Measurements from ENCODE around the gene USH1G.

USH1G gene

DNA sequence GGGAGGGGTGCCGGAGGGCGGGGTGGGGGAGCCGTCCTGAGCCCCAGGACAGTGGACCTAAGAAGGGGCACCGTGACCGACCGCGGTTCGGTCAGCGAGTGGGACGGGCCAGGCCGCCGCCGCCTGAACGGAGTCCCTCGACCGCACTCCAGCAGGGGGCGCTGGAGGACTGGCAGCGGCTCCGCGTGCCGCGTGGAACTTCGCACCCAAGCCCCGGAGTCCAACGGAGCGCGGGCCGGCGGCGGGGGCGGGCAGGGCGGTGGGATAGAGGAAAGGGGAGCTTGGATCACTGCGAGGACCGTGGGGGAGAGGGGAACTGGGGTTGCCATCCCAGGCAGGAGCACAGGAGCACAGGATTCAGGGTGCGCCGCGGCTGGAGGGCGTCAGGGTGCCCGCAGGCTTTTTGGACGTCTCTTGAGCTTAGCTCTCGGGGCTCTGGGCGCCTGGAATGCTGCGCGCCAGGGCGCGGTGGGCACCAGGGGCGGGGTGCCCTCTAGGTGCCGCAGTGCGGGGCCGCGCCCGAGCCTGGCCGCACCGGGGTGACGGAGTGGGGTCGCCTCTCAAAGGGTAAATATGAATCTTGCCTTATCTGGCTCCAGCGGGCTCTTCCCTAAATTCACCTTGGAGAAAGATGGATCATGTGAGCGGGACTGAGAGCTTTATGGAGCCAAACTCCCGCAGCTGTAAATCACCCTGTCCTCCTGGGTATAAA is 639 bp upstream of the USH1G start:
- DNase-seq (ENCODE audit: low spot score) (no peak), ATAC-seq (ENCODE audit: low read depth) (peak; percentile 55)
- Histone ChIP-seq H3K36me3 (ENCODE audit: low read depth) (no peaks in the 10 kb centered on the region), H3K4me1 (ENCODE audit: insufficient read depth, poor library complexity, severe bottlenecking) (peaks cover 3% of the 10 kb centered on the region), H3K4me3 (ENCODE audit: severe bottlenecking) (peak overlapping the region; percentile 38), H3K27me3 (ENCODE audit: insufficient read depth, poor library complexity, severe bottlenecking) (peaks cover 25% of the 10 kb centered on the region), H3K27ac (ENCODE audit: poor library complexity, severe bottlenecking) (no peak overlapping the region), H3K9me3 (ENCODE audit: severe bottlenecking) (no peaks in the 10 kb centered on the region)
- TF ChIP-seq, protein P1, sequence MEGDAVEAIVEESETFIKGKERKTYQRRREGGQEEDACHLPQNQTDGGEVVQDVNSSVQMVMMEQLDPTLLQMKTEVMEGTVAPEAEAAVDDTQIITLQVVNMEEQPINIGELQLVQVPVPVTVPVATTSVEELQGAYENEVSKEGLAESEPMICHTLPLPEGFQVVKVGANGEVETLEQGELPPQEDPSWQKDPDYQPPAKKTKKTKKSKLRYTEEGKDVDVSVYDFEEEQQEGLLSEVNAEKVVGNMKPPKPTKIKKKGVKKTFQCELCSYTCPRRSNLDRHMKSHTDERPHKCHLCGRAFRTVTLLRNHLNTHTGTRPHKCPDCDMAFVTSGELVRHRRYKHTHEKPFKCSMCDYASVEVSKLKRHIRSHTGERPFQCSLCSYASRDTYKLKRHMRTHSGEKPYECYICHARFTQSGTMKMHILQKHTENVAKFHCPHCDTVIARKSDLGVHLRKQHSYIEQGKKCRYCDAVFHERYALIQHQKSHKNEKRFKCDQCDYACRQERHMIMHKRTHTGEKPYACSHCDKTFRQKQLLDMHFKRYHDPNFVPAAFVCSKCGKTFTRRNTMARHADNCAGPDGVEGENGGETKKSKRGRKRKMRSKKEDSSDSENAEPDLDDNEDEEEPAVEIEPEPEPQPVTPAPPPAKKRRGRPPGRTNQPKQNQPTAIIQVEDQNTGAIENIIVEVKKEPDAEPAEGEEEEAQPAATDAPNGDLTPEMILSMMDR (IDR thresholded peaks at IDR 0.05; ENCODE audit: poor library complexity, severe bottlenecking): peak; percentile 97

DNA sequence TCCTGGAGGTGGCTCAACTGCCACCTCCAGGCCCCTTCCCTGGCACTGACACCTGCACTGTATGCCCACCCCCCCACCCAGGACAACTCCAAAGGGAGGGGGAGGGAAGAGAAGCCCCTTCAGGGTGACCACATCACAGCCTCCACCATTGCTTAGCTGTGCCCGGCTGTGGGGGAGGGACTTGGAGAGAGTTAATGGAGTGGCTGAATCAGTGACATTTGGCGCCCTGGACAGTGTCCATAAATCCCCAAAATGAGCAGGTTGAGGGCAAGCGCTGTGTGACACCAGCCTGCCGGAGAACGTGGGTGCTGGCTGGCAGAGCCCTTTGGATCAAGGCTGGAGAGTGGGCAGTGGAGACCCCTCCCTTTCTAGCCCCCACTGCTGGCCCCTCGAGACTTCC is 883 bp downstream of the USH1G start:
- ATAC-seq (ENCODE audit: low read depth) (no peak), DNase-seq (ENCODE audit: low spot score) (no peak)
- H3K4me1 ChIP-seq (ENCODE audit: insufficient read depth, poor library complexity, severe bottlenecking): peaks cover 3% of the 10 kb centered on the region
- peaks cover 25% of the 10 kb centered on the region for H3K27me3 ChIP-seq (ENCODE audit: insufficient read depth, poor library complexity, severe bottlenecking)
- TF ChIP-seq, protein P1 (IDR thresholded peaks at IDR 0.05; ENCODE audit: poor library complexity, severe bottlenecking): no peak
- H3K27ac ChIP-seq (ENCODE audit: poor library complexity, severe bottlenecking): no peak overlapping the region
- no peaks in the 10 kb centered on the region for H3K36me3 ChIP-seq (ENCODE audit: low read depth)
- H3K4me3 ChIP-seq (ENCODE audit: severe bottlenecking): peak overlapping the region; percentile 38
- no peaks in the 10 kb centered on the region for H3K9me3 ChIP-seq (ENCODE audit: severe bottlenecking)

DNA sequence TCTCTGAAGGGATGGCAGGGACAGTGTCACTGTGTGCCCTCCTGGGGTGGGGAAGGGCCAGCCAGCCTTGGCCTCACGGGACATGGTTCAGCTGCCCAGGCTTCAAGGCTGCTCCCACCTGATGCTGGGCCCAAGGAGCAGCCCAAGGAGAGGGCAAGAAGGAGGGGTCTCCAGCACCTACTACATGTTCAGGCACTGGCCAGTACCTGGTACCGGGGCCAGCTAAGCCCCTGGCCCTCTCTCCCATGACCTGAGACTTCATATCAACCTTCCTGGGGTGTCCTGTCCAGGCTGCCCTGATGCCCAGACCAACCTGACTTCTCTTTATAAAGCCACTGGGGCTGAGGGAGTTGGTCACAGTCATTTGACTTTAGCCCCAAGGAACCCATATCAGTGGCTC is 1.3 kb downstream of the USH1G start:
- H3K27ac ChIP-seq (ENCODE audit: poor library complexity, severe bottlenecking): no peak overlapping the region
- DNase-seq (ENCODE audit: low spot score) (no peak), ATAC-seq (ENCODE audit: low read depth) (no peak)
- H3K4me1 ChIP-seq (ENCODE audit: insufficient read depth, poor library complexity, severe bottlenecking): peaks cover 3% of the 10 kb centered on the region
- no peaks in the 10 kb centered on the region for H3K9me3 ChIP-seq (ENCODE audit: severe bottlenecking)
- no peaks in the 10 kb centered on the region for H3K36me3 ChIP-seq (ENCODE audit: low read depth)
- TF ChIP-seq, protein P1 (IDR thresholded peaks at IDR 0.05; ENCODE audit: poor library complexity, severe bottlenecking): no peak
- peaks cover 25% of the 10 kb centered on the region for H3K27me3 ChIP-seq (ENCODE audit: insufficient read depth, poor library complexity, severe bottlenecking)
- H3K4me3 ChIP-seq (ENCODE audit: severe bottlenecking): no peak overlapping the region

DNA sequence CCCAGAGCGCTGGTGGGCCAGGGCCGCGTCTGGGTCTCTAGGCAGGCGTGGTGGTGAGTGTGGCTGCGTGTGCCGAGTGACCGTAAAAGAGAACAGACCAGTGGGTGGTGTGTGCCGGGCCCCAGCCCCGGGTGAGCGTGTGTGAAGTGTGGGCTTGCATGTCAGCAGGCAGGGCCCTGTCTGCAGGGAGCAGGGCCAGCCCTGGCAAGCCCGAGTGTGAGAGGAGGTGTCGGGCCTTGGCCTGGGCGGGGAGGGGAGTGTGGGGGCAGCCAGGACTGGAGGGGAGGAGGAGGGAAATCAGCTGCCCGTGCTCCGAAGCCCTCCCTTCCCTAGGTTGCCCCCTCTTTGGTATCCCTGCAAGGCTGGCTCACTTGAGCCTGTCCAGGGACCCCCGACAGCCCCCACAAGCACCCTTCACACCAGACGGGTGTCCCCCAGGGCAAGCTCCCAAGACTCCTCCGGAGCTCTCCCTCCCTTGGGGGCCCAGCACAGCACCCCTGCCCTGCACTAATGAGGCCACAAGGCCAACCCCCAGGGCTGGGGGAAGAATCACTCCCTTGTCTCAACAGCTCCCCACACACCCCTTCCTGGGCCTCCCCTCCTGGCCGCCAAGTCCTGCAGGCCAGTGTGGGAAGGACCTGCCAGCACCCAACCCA is 1.9 kb downstream of the USH1G start:
- no peak overlapping the region for H3K4me3 ChIP-seq (ENCODE audit: severe bottlenecking)
- peaks cover 25% of the 10 kb centered on the region for H3K27me3 ChIP-seq (ENCODE audit: insufficient read depth, poor library complexity, severe bottlenecking)
- TF ChIP-seq, protein P1 (IDR thresholded peaks at IDR 0.05; ENCODE audit: poor library complexity, severe bottlenecking): no peak
- peaks cover 3% of the 10 kb centered on the region for H3K4me1 ChIP-seq (ENCODE audit: insufficient read depth, poor library complexity, severe bottlenecking)
- no peaks in the 10 kb centered on the region for H3K9me3 ChIP-seq (ENCODE audit: severe bottlenecking)
- ATAC-seq (ENCODE audit: low read depth): peak; percentile 48
- no peak overlapping the region for H3K27ac ChIP-seq (ENCODE audit: poor library complexity, severe bottlenecking)
- no peaks in the 10 kb centered on the region for H3K36me3 ChIP-seq (ENCODE audit: low read depth)
- DNase-seq (ENCODE audit: low spot score): no peak

DNA sequence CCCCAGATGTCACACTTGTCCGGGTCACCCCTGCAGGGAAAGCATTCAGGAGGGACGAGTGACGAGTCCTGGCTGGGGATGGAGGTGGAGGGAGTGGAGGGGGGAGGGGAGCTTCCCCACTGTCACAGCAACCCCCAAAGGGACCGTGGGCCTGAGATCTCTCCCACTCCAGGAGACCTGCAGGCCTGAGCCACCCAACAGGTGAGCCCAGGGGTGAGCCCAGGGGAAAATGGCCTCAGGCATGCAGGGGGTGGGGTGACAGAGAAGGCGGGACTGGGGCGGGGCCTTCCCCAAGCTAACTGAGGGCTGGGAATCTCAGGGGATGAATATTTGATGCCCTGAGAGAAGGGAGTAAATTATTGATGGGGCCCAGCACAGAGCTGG is 2.4 kb downstream of the USH1G start:
- no peak overlapping the region for H3K27ac ChIP-seq (ENCODE audit: poor library complexity, severe bottlenecking)
- H3K4me3 ChIP-seq (ENCODE audit: severe bottlenecking): no peak overlapping the region
- peaks cover 20% of the 10 kb centered on the region for H3K27me3 ChIP-seq (ENCODE audit: insufficient read depth, poor library complexity, severe bottlenecking)
- H3K4me1 ChIP-seq (ENCODE audit: insufficient read depth, poor library complexity, severe bottlenecking): peaks cover 3% of the 10 kb centered on the region
- TF ChIP-seq, protein P1 (IDR thresholded peaks at IDR 0.05; ENCODE audit: poor library complexity, severe bottlenecking): no peak
- H3K9me3 ChIP-seq (ENCODE audit: severe bottlenecking): no peaks in the 10 kb centered on the region
- peak; percentile 8 for ATAC-seq (ENCODE audit: low read depth)
- no peak for DNase-seq (ENCODE audit: low spot score)
- no peaks in the 10 kb centered on the region for H3K36me3 ChIP-seq (ENCODE audit: low read depth)

Data from RWPE2 (cell line).